Coronary artery (tissue), 2 donors: Measurements from ENCODE around the gene PAEP.

ENCODE experiments used
- DNase-seq: peaks from one replicate; pipeline ENCODE4 v3.0.0-alpha.2; 2017; ENCODE audit warnings: low spot score
- H3K27ac ChIP-seq, 2 donors: fragments of 200-600 bp; sonication (generic); one replicate each; pipeline ENCODE4 v1.5.1; 2016 to 2019
- H3K4me3 ChIP-seq: fragments of 200-600 bp; sonication (generic); 2 replicates; pipeline ENCODE4 v1.5.1; 2016; ENCODE audit warnings: mild to moderate bottlenecking, moderate library complexity
- TF ChIP-seq, protein P1 (sequence below): fragments of 200-600 bp; sonication (generic); IDR thresholded peaks from one replicate; pipeline ENCODE4 v1.5.1; 2019; ENCODE audit warnings: antibody characterized with exemption

The PAEP gene

GRCh38 chr9:135582966-135583687 is 21.6 kb downstream of the PAEP start:
- peak; percentile 57 for DNase-seq
- Histone ChIP-seq H3K27ac (no peak overlapping the region), H3K4me3 (no peak overlapping the region)
- TF ChIP-seq, protein P1, sequence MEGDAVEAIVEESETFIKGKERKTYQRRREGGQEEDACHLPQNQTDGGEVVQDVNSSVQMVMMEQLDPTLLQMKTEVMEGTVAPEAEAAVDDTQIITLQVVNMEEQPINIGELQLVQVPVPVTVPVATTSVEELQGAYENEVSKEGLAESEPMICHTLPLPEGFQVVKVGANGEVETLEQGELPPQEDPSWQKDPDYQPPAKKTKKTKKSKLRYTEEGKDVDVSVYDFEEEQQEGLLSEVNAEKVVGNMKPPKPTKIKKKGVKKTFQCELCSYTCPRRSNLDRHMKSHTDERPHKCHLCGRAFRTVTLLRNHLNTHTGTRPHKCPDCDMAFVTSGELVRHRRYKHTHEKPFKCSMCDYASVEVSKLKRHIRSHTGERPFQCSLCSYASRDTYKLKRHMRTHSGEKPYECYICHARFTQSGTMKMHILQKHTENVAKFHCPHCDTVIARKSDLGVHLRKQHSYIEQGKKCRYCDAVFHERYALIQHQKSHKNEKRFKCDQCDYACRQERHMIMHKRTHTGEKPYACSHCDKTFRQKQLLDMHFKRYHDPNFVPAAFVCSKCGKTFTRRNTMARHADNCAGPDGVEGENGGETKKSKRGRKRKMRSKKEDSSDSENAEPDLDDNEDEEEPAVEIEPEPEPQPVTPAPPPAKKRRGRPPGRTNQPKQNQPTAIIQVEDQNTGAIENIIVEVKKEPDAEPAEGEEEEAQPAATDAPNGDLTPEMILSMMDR = no peak

- DNase-seq = peak; percentile 60
- TF ChIP-seq, protein P1 = no peak
- Histone ChIP-seq H3K4me3 (no peak overlapping the region), H3K27ac (no peak overlapping the region)
Measured at GRCh38 chr9:135583688-135584011, 22.1 kb downstream of the PAEP start.

DNA sequence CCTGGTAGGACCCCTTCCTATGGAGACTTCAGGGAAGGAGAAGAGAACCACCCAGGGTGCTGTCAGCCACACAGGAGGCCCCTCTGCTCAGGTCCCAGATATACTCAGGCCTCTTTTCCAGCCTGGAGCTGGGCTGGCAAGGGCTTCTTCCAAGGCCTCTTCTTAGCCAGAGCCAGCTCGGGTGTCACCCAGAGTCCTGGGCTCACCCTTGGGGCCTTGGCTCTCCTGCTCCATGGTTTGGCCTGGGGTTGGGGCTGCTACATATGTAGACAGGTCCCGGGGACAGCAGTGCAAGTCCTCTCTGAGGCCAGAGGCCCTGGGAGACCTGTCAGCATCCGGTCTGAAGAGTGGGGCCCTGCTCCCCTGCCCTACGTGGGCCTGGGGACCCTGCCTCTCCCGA is 22.8 kb downstream of the PAEP start:
- H3K27ac ChIP-seq = no peak overlapping the region
- peak; percentile 43 for DNase-seq
- TF ChIP-seq, protein P1 = no peak
- no peak overlapping the region for H3K4me3 ChIP-seq

DNA sequence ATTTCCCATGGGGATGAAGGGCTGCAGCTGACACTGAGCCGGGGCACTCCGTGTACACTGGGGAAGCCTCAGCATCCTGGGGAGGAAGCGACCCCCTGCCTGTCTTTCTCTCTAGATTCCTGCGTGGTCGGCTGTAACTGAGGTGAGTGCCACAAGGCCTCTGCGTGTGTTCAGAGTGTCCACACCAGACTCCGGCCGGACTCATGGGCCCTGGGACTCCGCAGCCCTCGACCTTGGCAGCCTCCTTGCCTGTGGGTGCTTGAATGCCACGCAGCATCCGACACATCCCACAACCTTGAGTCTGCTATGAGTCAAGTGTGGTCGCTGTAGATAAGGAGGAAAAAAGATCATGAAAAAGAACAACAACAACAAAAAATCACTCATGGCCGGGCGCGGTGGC is 23.4 kb downstream of the PAEP start:
- Histone ChIP-seq H3K27ac (no peak overlapping the region), H3K4me3 (no peak overlapping the region)
- DNase-seq = peak; percentile 43
- TF ChIP-seq, protein P1 = no peak

GRCh38 chr9:135586601-135587109 is 25.1 kb downstream of the PAEP start:
- no peak for DNase-seq
- Histone ChIP-seq H3K4me3 (no peak overlapping the region), H3K27ac (no peak overlapping the region)
- TF ChIP-seq, protein P1 = no peak

GRCh38 chr9:135587658-135588057 is 26.1 kb downstream of the PAEP start:
- TF ChIP-seq, protein P1 = no peak
- no peak overlapping the region for H3K27ac ChIP-seq
- DNase-seq = no peak

DNA sequence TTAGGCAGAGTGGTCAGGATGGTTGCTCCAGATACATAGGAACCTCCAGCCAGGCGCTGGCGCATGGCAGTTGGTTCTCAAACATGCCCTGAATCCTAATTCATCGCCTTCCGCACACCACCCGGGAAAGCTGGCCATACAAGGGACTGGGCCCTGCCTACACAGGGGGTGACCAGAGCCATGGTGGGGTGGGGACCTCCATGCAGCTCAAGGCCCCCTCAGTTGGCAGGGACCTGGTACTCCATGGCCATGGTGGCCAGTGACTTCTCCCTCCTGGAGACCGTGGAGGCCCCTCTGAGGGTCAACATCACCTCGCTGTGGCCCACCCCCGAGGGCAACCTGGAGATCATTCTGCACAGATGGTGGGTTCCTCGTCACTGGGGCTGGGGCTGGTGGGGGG is 26.8 kb downstream of the PAEP start:
- Histone ChIP-seq H3K27ac (no peak overlapping the region), H3K4me3 (no peak overlapping the region)
- TF ChIP-seq, protein P1 = no peak
- DNase-seq = peak; percentile 68

More at GRCh38 chr9:135587658-135588057, 26.1 kb downstream of the PAEP start:
- no peak overlapping the region for H3K4me3 ChIP-seq
